H1 (cell line): ENCODE results near the gene KSR2.

Source experiments
- CHD1 ChIP-seq: IDR thresholded peaks from 2 replicates; pipeline ENCODE4 v1.6.1; 2012; ENCODE audit warnings: low read depth, low read length, improper control_type of control experiment
- CTCF ChIP-seq, 3 experiments: IDR thresholded peaks; 1 replicate in 2 of 3; 2 replicates in 1 of 3; pipeline versions ENCODE4 v1.5.1 to v1.6.1; 2011; ENCODE audit warnings: low read length in 3 of 3, mild to moderate bottlenecking in 3 of 3, inconsistent platforms in 2 of 3, low read depth in 1 of 3, moderate library complexity in 1 of 3; ENCODE audit not compliant: insufficient read depth in 1 of 3; ENCODE audit errors: control extremely low read depth in 1 of 3
- EZH2 ChIP-seq: fragments of 200-600 bp; sonication (generic); IDR thresholded peaks from 2 replicates; pipeline ENCODE4 v1.7.1; 2012; ENCODE audit warnings: low read depth, mild to moderate bottlenecking, moderate library complexity, low read length, inconsistent platforms; ENCODE audit not compliant: severe bottlenecking
- JUN ChIP-seq: IDR thresholded peaks from 2 replicates; pipeline ENCODE4 v1.6.1; 2011; ENCODE audit warnings: low read depth, mild to moderate bottlenecking, improper control_type of control experiment, low read length
- ZNF274 ChIP-seq: IDR thresholded peaks from 2 replicates; pipeline ENCODE4 v1.7.0; 2012; ENCODE audit warnings: low read length, borderline replicate concordance; ENCODE audit errors: extremely low read depth

- TF ChIP-seq JUN, result no peak
- TF ChIP-seq EZH2, result no peak
- TF ChIP-seq CTCF (IDR thresholded peaks at IDR 0.05; ENCODE audit: control extremely low read depth in 1 of 3, insufficient read depth in 1 of 3, low read depth in 1 of 3, low read length in 3 of 3), result no peak
- no peak for TF ChIP-seq CHD1
- no peak for TF ChIP-seq ZNF274
Observed at GRCh38 chr12:117404940-117405339, 563.9 kb downstream of the KSR2 start.
